ENCODE results near the gene PRMT2.
"Not testable (repeated sequence)": the region's sequence is repeated elsewhere in the genome, so short reads cannot be mapped to it uniquely, and the experiment has no call there.

The PRMT2 gene

DNA sequence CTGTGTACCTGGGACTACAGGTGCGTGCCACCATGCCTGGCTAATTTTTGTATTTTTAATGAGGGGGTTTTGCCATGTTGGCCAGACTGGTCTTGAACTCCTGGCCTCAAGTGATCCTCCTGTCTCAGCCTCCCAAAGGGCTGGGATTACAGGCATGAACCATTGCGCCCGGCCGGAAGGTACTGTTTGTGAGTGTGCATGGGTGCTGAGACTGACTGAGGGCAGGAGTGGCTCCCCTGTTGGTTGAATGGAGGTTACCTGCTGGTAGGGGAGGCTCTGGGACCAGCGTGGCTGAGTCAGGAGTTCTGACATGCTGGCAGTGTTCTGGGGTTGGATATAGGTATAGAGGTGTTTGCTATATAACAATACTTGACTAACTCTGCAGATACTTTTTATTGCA lies 10.4 kb downstream of the PRMT2 start:
- no peak for DNase-seq

- no peak for DNase-seq
These were observed 11.2 kb downstream of the PRMT2 start for GRCh38 chr21:46646541-46647154.

GRCh38 chr21:46648539-46648938 lies 13.1 kb downstream of the PRMT2 start:
- DNase-seq = no peak

DNA sequence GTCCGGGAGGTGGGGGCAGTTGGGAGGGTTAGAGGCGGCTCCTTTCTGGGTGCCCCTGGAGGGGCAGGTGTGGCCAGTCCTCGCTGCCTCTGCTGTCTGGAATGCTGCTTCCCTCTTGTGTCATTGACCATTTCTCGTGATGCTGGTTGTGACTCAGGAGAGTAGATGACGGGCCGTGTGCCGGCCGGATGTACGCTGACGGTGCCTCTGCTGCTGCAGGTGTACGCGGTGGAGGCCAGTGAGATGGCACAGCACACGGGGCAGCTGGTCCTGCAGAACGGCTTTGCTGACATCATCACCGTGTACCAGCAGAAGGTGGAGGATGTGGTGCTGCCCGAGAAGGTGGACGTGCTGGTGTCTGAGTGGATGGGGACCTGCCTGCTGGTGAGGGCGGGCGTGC lies 13.9 kb downstream of the PRMT2 start:
- no peak for DNase-seq

DNA sequence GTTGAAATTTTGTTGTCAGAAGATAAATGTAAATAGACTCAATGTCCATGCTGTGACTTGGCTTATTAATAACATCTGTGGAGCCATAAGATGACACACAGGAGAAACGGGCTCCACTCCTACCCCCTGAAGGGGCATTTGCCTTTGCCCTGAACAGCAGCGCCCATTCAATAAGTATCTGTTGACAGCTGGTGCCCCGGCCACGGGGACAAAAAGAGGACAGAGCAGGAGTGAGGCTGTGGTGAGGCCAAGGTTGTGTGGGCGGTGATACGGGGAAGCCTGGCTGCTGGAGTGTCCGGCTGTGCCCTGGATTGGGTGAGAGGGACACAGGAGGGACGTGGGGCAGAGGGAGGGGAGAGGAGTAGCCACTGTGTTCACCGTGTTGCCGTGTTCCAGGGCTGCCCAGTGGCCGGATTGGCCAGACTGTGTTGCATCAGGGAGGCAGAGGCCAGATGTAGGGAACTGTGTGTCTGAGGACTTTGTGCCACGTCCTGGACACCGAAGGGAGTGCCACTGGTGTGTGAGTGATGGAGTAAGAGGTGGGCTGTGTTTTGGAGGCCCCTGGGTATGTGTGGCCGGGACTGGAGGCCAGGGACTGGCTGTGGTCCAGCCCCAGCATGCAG lies 15.1 kb downstream of the PRMT2 start:
- no peak for DNase-seq

DNA sequence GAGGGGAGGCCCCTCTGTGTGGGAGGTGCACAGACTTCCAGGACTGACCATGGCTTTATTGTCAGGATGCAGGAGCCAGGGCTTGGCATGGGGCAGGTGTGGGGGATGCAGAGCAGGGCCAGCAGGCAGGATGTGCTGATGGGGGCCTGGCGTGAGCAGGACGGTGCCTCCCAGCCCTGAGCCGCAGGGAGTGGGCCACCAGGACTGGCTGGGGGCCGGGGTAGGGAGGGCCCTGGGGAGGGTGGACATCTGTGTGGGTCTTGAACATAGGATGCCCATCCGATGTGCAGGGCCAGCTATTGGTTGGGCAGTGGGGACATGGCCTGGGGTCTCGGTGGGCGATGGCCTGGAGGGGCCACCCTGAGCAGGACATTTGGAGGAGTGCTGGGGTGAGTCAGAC lies 15.6 kb downstream of the PRMT2 start:
- no peak for DNase-seq

- no peak for DNase-seq
These were observed 19.8 kb downstream of the PRMT2 start for GRCh38 chr21:46655230-46655629.

DNA sequence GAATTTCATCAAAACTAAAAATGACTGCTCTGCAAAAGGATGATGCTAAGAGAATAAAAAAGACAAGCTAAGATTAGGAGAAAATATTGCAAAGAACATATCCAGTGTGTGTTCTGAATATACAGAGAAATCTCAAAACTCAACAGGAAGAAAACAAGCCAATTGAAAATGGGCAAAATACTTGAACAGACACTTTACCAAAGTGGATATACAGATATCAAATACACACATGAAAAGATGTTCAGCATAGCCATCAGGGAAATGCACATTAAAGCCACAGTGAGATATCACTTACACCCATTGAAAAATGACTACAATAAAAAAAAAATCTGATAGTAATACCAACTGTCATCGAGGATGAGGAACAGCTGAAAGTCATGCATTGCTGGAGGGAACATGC lies 21.3 kb downstream of the PRMT2 start:
- DNase-seq = no peak

GRCh38 chr21:46660505-46660904 lies 25.0 kb downstream of the PRMT2 start:
- DNase-seq = no peak

DNA sequence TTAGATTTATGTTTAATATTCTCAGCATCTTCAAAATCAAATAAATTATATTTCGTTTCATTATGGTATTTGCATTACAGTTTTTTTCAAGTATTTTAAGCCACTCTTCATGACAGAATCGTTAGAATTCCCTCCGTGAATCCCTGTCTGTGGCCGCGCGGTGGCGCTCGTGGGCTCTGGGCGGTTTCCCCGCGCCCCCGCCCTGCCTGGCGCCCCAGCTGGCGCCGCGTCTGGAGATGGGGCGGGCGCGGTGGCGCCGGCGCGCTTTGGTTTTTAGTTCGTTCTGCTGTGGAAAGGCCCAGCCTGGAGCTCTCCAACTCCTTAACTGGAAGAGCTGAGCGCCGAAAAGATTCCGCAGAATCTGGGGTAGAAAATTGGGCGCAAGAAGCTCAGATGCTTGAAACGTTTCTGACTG lies 25.7 kb downstream of the PRMT2 start:
- peak; percentile 32 for DNase-seq

DNA sequence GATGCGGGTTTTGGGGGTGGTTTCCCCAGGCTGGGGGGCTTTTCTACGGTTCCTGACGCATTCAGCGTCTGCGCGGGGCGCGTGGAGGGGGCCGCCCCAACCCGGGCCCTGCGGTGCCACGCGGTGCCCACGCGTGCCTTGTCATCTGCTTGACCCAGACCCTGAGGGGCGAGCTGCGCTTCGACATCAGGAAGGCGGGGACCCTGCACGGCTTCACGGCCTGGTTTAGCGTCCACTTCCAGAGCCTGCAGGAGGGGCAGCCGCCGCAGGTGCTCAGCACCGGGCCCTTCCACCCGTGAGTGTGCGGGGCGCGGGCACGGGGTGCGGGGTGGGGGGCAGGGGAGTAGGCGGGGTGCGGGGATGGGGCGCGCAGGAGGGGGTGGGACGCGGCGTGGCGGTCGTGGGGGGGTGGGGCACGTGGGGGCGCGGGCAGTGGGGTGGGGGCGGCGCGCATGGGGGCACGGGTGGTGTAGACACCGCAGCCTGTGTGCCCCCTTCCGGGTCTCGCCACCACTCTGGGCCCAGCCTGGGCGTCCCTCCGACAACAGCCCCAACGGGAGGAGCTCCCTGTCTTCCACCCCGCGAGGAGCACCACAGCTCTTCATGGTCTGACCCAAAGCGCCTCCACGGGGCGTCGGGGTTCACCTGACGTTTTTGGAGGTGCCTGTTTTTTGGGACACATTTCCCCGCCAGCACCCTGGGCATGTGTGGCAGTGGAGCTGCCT lies 26.3 kb downstream of the PRMT2 start:
- DNase-seq = no peak

GRCh38 chr21:46662367-46662654 lies 26.8 kb downstream of the PRMT2 start:
- no peak for DNase-seq

DNA sequence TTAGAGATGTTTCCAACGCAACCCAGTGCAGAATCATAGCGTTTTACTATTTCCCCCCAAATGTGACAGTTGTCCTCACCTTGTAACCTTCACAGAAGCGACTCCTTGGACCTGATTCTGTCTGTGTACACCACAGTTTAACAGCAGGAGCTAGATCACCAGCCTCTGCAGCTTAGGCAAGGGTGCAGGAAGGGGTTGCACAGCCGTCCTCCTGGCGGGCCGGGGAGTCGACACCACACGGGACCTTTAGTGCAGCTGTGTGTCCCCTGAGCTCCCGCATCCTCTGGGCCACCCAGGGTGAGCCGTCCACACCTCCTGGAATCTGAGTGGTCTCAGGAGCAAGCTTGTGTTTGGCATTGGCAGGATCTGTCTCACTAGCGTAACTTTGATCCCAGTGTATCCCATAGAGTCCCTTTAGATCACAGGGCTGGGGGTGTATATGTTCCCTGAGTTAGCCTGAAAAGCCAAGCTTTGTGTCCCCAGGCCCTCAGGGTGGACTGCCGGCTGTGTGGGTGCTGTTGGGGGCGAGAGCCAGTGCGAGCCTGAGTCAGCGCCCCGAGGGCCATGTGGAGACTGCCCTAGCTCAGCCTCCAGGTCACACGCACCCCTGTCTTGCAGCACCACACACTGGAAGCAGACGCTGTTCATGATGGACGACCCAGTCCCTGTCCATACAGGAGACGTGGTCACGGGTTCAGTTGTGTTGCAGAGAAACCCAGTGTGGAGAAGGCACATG lies 27.5 kb downstream of the PRMT2 start:
- no peak for DNase-seq

DNA sequence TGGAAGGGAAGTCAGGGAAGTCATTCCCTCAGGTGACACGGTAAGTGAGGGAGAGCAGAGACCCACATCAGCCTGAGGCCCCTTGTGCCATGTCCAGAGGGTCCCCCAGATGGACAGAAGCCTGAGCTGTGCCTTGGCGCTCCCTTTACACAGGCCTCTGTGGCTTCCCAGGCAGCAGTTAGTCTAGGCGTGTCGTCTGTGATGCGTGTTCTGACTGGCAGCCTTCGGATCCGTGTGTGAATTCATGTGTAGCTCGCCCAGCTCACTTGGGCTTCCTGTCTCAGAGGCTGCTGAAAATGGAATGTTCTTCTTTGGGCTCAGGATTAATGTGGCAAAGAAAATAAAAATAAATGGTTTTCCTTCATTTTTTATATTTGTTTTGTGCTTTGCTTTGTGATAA lies 28.3 kb downstream of the PRMT2 start:
- no peak for DNase-seq

DNA sequence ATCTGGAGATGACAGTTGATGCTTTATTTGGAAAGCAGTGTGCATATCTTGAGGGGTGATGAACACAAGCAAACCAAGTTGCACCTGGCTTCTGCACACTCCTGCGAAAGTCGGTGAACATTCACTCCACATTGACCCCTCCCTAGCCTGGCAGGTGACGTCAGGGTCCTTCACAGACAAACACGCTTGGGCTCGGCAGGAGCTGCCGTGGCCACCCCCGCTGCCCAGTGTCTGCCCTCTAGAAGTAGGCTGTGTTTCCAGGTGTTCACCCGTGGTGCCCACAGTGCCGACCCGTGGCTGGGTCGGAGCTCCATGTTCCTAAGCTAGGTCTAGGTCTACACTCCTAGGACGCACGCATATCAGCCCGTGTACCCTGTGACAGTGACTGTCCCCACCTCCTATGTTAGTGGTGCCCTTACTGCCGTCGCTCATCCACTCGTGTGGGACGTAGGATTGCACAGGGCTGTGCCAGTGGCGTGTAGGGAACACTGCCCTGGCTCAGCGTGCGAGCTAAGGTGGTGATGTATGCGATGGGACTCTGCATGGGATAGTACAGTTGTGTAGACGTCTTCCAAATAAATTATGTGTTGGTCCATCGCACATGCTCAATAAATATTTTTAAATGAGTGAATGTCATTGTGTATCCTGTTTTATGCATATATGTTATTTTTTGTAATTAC lies 29.0 kb downstream of the PRMT2 start:
- no peak for DNase-seq

DNA sequence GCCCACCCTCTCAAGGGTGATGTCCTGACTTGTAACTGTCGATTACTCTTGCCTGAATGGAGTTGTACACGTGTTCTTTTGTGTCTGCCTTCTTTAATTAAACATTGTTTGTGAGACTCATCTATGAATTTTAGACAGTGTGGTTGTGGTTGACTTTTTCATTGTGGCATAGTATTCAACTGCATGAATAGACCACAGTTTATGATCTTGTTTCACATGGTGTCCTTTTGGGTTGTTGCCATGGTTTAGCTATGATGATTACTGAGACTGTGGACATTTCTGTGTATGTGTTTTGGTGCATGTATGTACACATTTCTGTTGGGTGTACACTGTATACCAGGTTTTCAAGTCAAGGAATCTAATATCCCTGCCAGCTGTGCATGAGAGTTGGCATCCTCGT lies 30.1 kb downstream of the PRMT2 start:
- DNase-seq = no peak

DNA sequence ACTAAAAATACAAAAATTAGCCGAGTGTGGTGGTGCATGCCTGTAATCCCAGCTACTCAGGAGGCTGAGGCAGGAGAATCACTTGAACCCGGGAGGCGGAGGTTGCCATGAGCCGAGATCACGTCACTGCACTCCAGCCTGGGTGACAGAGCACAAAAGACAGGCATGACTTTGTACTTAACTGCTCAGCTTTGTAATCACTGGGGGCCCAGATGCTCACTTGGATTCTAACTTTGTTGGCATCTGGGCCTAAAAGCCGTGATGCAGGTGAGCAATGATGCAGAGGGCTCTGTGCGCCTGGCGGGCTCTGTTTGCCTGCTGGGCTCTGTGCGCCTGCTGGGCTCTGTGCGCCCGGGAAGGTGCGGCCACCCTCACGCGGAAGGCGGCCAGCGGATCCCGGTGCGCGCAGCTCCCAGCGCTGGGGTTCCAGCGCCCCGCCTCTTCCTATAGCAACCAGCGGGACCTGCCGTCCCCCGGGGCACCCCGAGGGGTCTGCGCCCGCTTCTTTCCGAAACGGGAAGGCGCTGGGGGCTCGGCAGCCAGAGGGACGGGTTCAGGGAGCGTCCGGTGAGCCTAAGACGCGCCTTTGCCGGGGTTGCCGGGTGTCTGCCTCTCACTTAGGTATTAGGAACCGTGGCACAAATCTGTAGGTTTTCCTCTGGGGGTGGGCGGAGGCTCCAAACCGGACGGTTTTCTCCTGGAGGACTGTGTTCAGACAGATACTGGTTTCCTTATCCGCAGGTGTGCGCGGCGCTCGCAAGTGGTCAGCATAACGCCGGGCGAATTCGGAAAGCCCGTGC lies 31.7 kb downstream of the PRMT2 start:
- DNase-seq = no peak

- DNase-seq = no peak
These were observed 32.4 kb downstream of the PRMT2 start for GRCh38 chr21:46667741-46668380.

DNA sequence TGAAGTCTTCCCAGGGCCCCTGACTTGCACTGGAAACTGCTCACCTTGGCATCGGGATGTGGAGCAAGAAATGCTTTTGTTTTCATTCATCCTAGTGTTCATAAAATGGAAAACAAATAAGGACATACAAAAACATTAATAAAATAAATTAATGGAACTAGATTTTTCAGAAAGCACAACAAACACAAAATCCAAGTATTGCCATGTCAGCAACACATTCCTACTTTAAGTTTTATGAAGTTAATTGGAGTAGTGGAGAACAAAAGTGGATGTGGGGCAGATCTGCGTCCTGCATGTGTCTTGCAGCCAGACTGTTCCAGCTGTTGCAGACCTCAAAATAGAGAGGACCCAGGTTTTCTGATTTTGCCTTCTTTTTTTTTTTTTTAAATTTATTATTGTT lies 32.9 kb downstream of the PRMT2 start:
- no peak for DNase-seq

- not testable (repeated sequence) for DNase-seq
These were observed 33.4 kb downstream of the PRMT2 start for GRCh38 chr21:46668904-46669303.

- no peak for DNase-seq
These were observed 39.0 kb downstream of the PRMT2 start for GRCh38 chr21:46674430-46675007.

All from T-helper 9 cell (primary cell).